ENCODE data around the gene AKAP6. TPM values are rescaled to one million over a fixed set of nuclear protein-coding genes. Genes with fewer than 3 reads are reported as not detected.

AKAP6 gene
- total RNA-seq, 1 donor from 2014 or later, result 4.7 TPM

GRCh38 chr14:32472076-32472475, 143.0 kb downstream of the AKAP6 start:
- no peak overlapping the region for H3K4me3 Mint-ChIP-seq
- TF ChIP-seq CTCF (conservative IDR thresholded peaks at IDR 0.05), result no peak
- no peaks in the 10 kb centered on the region for H3K27me3 Mint-ChIP-seq
- peaks cover 25% of the 10 kb centered on the region for H3K4me1 Mint-ChIP-seq (ENCODE audit: unreplicated experiment)
- H3K27ac Mint-ChIP-seq, result peak overlapping the region; percentile 89
- no peaks in the 10 kb centered on the region for H3K9me3 Mint-ChIP-seq
- DNase-seq (ENCODE audit: extremely low spot score, unreplicated experiment), result no peak
- H3K36me3 Mint-ChIP-seq, result no peaks in the 10 kb centered on the region

- Mint-ChIP-seq H3K4me1 (ENCODE audit: unreplicated experiment) (peaks cover 25% of the 10 kb centered on the region), H3K4me3 (peak overlapping the region; percentile 57), H3K9me3 (no peaks in the 10 kb centered on the region), H3K36me3 (no peaks in the 10 kb centered on the region), H3K27ac (peak overlapping the region; percentile 89), H3K27me3 (no peaks in the 10 kb centered on the region)
- no peak for DNase-seq (ENCODE audit: extremely low spot score, unreplicated experiment)
- TF ChIP-seq CTCF (conservative IDR thresholded peaks at IDR 0.05), result no peak
These were observed 143.7 kb downstream of the AKAP6 start for GRCh38 chr14:32472512-32473463.

GRCh38 chr14:32473464-32473855, 144.4 kb downstream of the AKAP6 start:
- Mint-ChIP-seq H3K4me3 (peak overlapping the region; percentile 57), H3K27ac (peak overlapping the region; percentile 89), H3K27me3 (no peaks in the 10 kb centered on the region), H3K9me3 (no peaks in the 10 kb centered on the region), H3K36me3 (no peaks in the 10 kb centered on the region), H3K4me1 (ENCODE audit: unreplicated experiment) (peaks cover 25% of the 10 kb centered on the region)
- DNase-seq (ENCODE audit: extremely low spot score, unreplicated experiment), result no peak
- TF ChIP-seq CTCF (conservative IDR thresholded peaks at IDR 0.05), result no peak

GRCh38 chr14:32474478-32475195, 145.5 kb downstream of the AKAP6 start:
- Mint-ChIP-seq H3K4me3 (peak overlapping the region; percentile 18), H3K4me1 (ENCODE audit: unreplicated experiment) (peaks cover 25% of the 10 kb centered on the region), H3K27ac (peak overlapping the region; percentile 89), H3K9me3 (no peaks in the 10 kb centered on the region), H3K27me3 (no peaks in the 10 kb centered on the region), H3K36me3 (no peaks in the 10 kb centered on the region)
- no peak for DNase-seq (ENCODE audit: extremely low spot score, unreplicated experiment)
- TF ChIP-seq CTCF (conservative IDR thresholded peaks at IDR 0.05), result no peak

GRCh38 chr14:32476532-32476931, 147.4 kb downstream of the AKAP6 start:
- no peak overlapping the region for H3K27ac Mint-ChIP-seq

More at GRCh38 chr14:32476532-32476931, 147.4 kb downstream of the AKAP6 start:
- Mint-ChIP-seq H3K9me3 (no peaks in the 10 kb centered on the region), H3K4me3 (no peak overlapping the region), H3K27me3 (no peaks in the 10 kb centered on the region), H3K36me3 (no peaks in the 10 kb centered on the region), H3K4me1 (ENCODE audit: unreplicated experiment) (peaks cover 25% of the 10 kb centered on the region)
- DNase-seq (ENCODE audit: extremely low spot score, unreplicated experiment), result no peak
- TF ChIP-seq CTCF (conservative IDR thresholded peaks at IDR 0.05), result no peak
